Mesendoderm (in vitro differentiated cells): ENCODE measurements around the gene PER2.
A peak's percentile ranks its signal among the peaks of the same experiment; 100 is the strongest.
"Not testable (repeated sequence)": the region's sequence is repeated elsewhere in the genome, so short reads cannot be mapped to it uniquely, and the experiment has no call there.

ENCODE experiments used
- DNase-seq: peaks from one replicate; pipeline ENCODE4 v3.0.0; 2013
- H2AK5ac ChIP-seq: 2 replicates; pipeline ENCODE4 v1.6.1; 2013; ENCODE audit warnings: low read length, inconsistent platforms
- H2BK120ac ChIP-seq: 2 replicates; pipeline ENCODE4 v1.6.1; 2013; ENCODE audit warnings: low read depth, mild to moderate bottlenecking, low read length, moderate library complexity, mixed read lengths
- H2BK15ac ChIP-seq: replicated peaks from 2 replicates; pipeline ENCODE4 v1.6.1; 2013; ENCODE audit warnings: low read depth, mild to moderate bottlenecking, moderate library complexity
- H2BK5ac ChIP-seq: 2 replicates; pipeline ENCODE4 v1.6.1; 2013; ENCODE audit warnings: low read length, inconsistent platforms
- H3K18ac ChIP-seq: 2 replicates; pipeline ENCODE4 v1.6.1; 2013; ENCODE audit warnings: mild to moderate bottlenecking, low read length, mixed read lengths
- H3K23ac ChIP-seq: one replicate; pipeline ENCODE4 v1.6.1; 2013; ENCODE audit warnings: low read length
- H3K27ac ChIP-seq: 2 replicates; pipeline ENCODE4 v1.5.1; 2013; ENCODE audit warnings: low read depth, mild to moderate bottlenecking, inconsistent platforms, low read length, moderate library complexity
- H3K27me3 ChIP-seq: 2 replicates; pipeline ENCODE4 v1.6.1; 2013; ENCODE audit warnings: low read length, control low read depth, mild to moderate bottlenecking, inconsistent platforms; ENCODE audit not compliant: insufficient read depth, poor library complexity
- H3K36me3 ChIP-seq: 2 replicates; pipeline ENCODE4 v1.6.1; 2013; ENCODE audit warnings: low read length, inconsistent platforms; ENCODE audit not compliant: control insufficient read depth, insufficient read depth
- H3K4ac ChIP-seq: one replicate; pipeline ENCODE4 v1.6.1; 2013; ENCODE audit warnings: low read depth, mild to moderate bottlenecking, low read length, moderate library complexity
- H3K4me1 ChIP-seq: 2 replicates; pipeline ENCODE4 v1.6.1; 2013; ENCODE audit warnings: low read depth, low read length, inconsistent platforms; ENCODE audit not compliant: control insufficient read depth
- H3K4me2 ChIP-seq: 2 replicates; pipeline ENCODE4 v1.6.1; 2013; ENCODE audit warnings: low read length
- H3K4me3 ChIP-seq: 2 replicates; pipeline ENCODE4 v1.5.1; 2013; ENCODE audit warnings: mild to moderate bottlenecking, low read length
- H3K56ac ChIP-seq: one replicate; pipeline ENCODE4 v1.6.1; 2013; ENCODE audit warnings: low read length
- H3K79me1 ChIP-seq: 2 replicates; pipeline ENCODE4 v1.6.1; 2013; ENCODE audit warnings: low read length, inconsistent platforms
- H3K79me2 ChIP-seq: 2 replicates; pipeline ENCODE4 v1.6.1; 2013; ENCODE audit warnings: mild to moderate bottlenecking, low read length; ENCODE audit not compliant: control insufficient read depth, insufficient read depth
- H3K9ac ChIP-seq: 2 replicates; pipeline ENCODE4 v1.6.1; 2013; ENCODE audit warnings: low read length, inconsistent platforms
- H4K5ac ChIP-seq: one replicate; pipeline ENCODE4 v1.6.1; 2013; ENCODE audit warnings: low read length
- H4K8ac ChIP-seq: one replicate; pipeline ENCODE4 v1.6.1; 2013; ENCODE audit warnings: low read depth, mild to moderate bottlenecking, control low read depth, low read length, moderate library complexity
- WGBS: extraction: QIAGEN DNeasy Blood & Tissue Kit; methylation state at CpG from one replicate; pipeline ENCODE4 v1.1.7; 2013; ENCODE audit warnings: low lambda C conversion rate, missing lambda C conversion rate; ENCODE audit not compliant: insufficient coverage; ENCODE audit errors: extremely low coverage; 5-methylcytosine and 5-hydroxymethylcytosine counted together

PER2 gene

GRCh38 chr2:238271686-238272085 lies 16.7 kb downstream of the PER2 start:
- not testable (repeated sequence) for H3K23ac ChIP-seq, H3K79me2 ChIP-seq, H3K79me1 ChIP-seq, H3K18ac ChIP-seq, H2BK5ac ChIP-seq, H3K4me1 ChIP-seq, H4K5ac ChIP-seq, H3K27ac ChIP-seq, H3K4me2 ChIP-seq, H3K9ac ChIP-seq, H2AK5ac ChIP-seq, H4K8ac ChIP-seq, H2BK120ac ChIP-seq, DNase-seq, H3K27me3 ChIP-seq, H2BK15ac ChIP-seq, H3K56ac ChIP-seq, H3K4me3 ChIP-seq, H3K4ac ChIP-seq, H3K36me3 ChIP-seq
- WGBS, result no CpG with 5 or more reads among the region's 8 CpGs

- Histone ChIP-seq H3K9ac (no peak overlapping the region), H2BK5ac (no peak overlapping the region), H3K27ac (no peak overlapping the region), H3K18ac (no peak overlapping the region), H2AK5ac (no peak overlapping the region), H2BK15ac (no peak overlapping the region), H3K79me1 (no peaks in the 10 kb centered on the region), H3K27me3 (no peaks in the 10 kb centered on the region), H3K23ac (no peak overlapping the region), H4K8ac (no peak overlapping the region), H3K4me2 (no peak overlapping the region), H4K5ac (no peak overlapping the region), H3K36me3 (no peaks in the 10 kb centered on the region), H3K4me1 (no peaks in the 10 kb centered on the region), H3K56ac (no peak overlapping the region), H3K4me3 (no peak overlapping the region), H2BK120ac (no peak overlapping the region), H3K79me2 (no peaks in the 10 kb centered on the region), H3K4ac (no peak overlapping the region)
- no CpG with 5 or more reads among the region's 13 CpGs for WGBS
- DNase-seq, result no peak
Measured at GRCh38 chr2:238271061-238271554, 17.3 kb downstream of the PER2 start.

- Histone ChIP-seq H2BK15ac (no peak overlapping the region), H3K79me2 (no peaks in the 10 kb centered on the region), H3K27ac (no peak overlapping the region), H3K27me3 (no peaks in the 10 kb centered on the region), H4K8ac (no peak overlapping the region), H3K4me1 (no peaks in the 10 kb centered on the region), H3K4me3 (no peak overlapping the region), H3K4me2 (no peak overlapping the region), H2BK5ac (no peak overlapping the region), H3K23ac (no peak overlapping the region), H3K36me3 (no peaks in the 10 kb centered on the region), H2AK5ac (no peak overlapping the region), H4K5ac (no peak overlapping the region), H3K56ac (no peak overlapping the region), H3K4ac (no peak overlapping the region), H3K18ac (no peak overlapping the region), H2BK120ac (no peak overlapping the region), H3K79me1 (no peaks in the 10 kb centered on the region), H3K9ac (no peak overlapping the region)
- WGBS, result no CpG with 5 or more reads among the region's 9 CpGs
- no peak for DNase-seq
Measured at GRCh38 chr2:238270606-238271005, 17.8 kb downstream of the PER2 start.

- peak; percentile 69 for DNase-seq
- H2BK5ac ChIP-seq, result no peak overlapping the region
- no peak overlapping the region for H3K18ac ChIP-seq
- H3K4me2 ChIP-seq, result no peak overlapping the region
- no peak overlapping the region for H3K4ac ChIP-seq
- WGBS, result no CpG with 5 or more reads among the region's 6 CpGs
- no peak overlapping the region for H2BK120ac ChIP-seq
- no peak overlapping the region for H4K8ac ChIP-seq
- H3K9ac ChIP-seq, result no peak overlapping the region
- H2BK15ac ChIP-seq, result no peak overlapping the region
- H3K4me3 ChIP-seq, result no peak overlapping the region
- no peak overlapping the region for H3K23ac ChIP-seq
- no peak overlapping the region for H3K56ac ChIP-seq
- H3K4me1 ChIP-seq, result no peaks in the 10 kb centered on the region
- no peaks in the 10 kb centered on the region for H3K79me1 ChIP-seq
- no peak overlapping the region for H2AK5ac ChIP-seq
- H4K5ac ChIP-seq, result no peak overlapping the region
- H3K36me3 ChIP-seq, result no peaks in the 10 kb centered on the region
- no peaks in the 10 kb centered on the region for H3K79me2 ChIP-seq
- H3K27me3 ChIP-seq, result no peaks in the 10 kb centered on the region
- H3K27ac ChIP-seq, result no peak overlapping the region
Measured at GRCh38 chr2:238269741-238270140, 18.7 kb downstream of the PER2 start.

GRCh38 chr2:238267884-238268680 lies 20.3 kb downstream of the PER2 start:
- DNase-seq, result no peak
- H2BK15ac ChIP-seq, result no peak overlapping the region
- no peak overlapping the region for H3K27ac ChIP-seq
- WGBS, result no CpG with 5 or more reads among the region's 20 CpGs
- H3K56ac ChIP-seq, result no peak overlapping the region
- H4K5ac ChIP-seq, result no peak overlapping the region
- H3K4me1 ChIP-seq, result no peaks in the 10 kb centered on the region
- no peaks in the 10 kb centered on the region for H3K27me3 ChIP-seq
- no peak overlapping the region for H3K18ac ChIP-seq
- H2AK5ac ChIP-seq, result no peak overlapping the region
- H3K4me3 ChIP-seq, result no peak overlapping the region
- H2BK120ac ChIP-seq, result no peak overlapping the region
- H3K4ac ChIP-seq, result no peak overlapping the region
- no peak overlapping the region for H3K23ac ChIP-seq
- no peaks in the 10 kb centered on the region for H3K79me1 ChIP-seq
- no peak overlapping the region for H2BK5ac ChIP-seq
- H3K79me2 ChIP-seq, result no peaks in the 10 kb centered on the region
- no peak overlapping the region for H3K4me2 ChIP-seq
- no peak overlapping the region for H3K9ac ChIP-seq
- no peaks in the 10 kb centered on the region for H3K36me3 ChIP-seq
- no peak overlapping the region for H4K8ac ChIP-seq

- Histone ChIP-seq H3K4me2 (no peak overlapping the region), H3K18ac (no peak overlapping the region), H3K4ac (no peak overlapping the region), H3K79me2 (no peaks in the 10 kb centered on the region), H2BK15ac (no peak overlapping the region), H3K9ac (no peak overlapping the region), H3K27me3 (no peaks in the 10 kb centered on the region), H3K36me3 (peaks cover 2% of the 10 kb centered on the region), H3K23ac (no peak overlapping the region), H2AK5ac (no peak overlapping the region), H4K8ac (no peak overlapping the region), H2BK5ac (no peak overlapping the region), H3K79me1 (no peaks in the 10 kb centered on the region), H3K56ac (no peak overlapping the region), H4K5ac (no peak overlapping the region), H2BK120ac (no peak overlapping the region), H3K27ac (no peak overlapping the region), H3K4me1 (no peaks in the 10 kb centered on the region), H3K4me3 (no peak overlapping the region)
- no CpG with 5 or more reads among the region's 1 CpG for WGBS
- DNase-seq, result no peak
Measured at GRCh38 chr2:238267341-238267710, 21.1 kb downstream of the PER2 start.
